Ovary (tissue), 9 donors: ENCODE data around the gene INIP. TPM values are rescaled to one million over a fixed set of nuclear protein-coding genes. Genes with fewer than 3 reads are reported as not detected.

ENCODE experiments used
- DNase-seq, 5 donors: peaks; one replicate each; pipeline ENCODE4 v3.0.0-alpha.2; 2019 to 2020
- H3K27ac ChIP-seq, 2 donors: fragments of 200-600 bp; one replicate each; pipeline versions ENCODE4 v1.5.1 to v1.8.0; 2019 to 2022
- H3K27me3 ChIP-seq: fragments of 200-600 bp; one replicate; pipeline ENCODE4 v1.8.0; 2022
- H3K36me3 ChIP-seq: fragments of 200-600 bp; sonication (generic); one replicate; pipeline ENCODE4 v1.5.1; 2019
- H3K4me1 ChIP-seq: one replicate; pipeline ENCODE4 v1.8.1; 2013; ENCODE audit warnings: mild to moderate bottlenecking, moderate library complexity; ENCODE audit not compliant: insufficient read depth
- H3K4me3 ChIP-seq: fragments of 200-600 bp; sonication (generic); one replicate; pipeline ENCODE4 v1.5.1; 2017
- H3K9me3 ChIP-seq, 2 donors: fragments of 200-600 bp in 1 of 2; sonication (generic) in 1 of 2; one replicate each; pipeline versions ENCODE4 v1.5.1 to v1.8.1; 2013 to 2019; ENCODE audit warnings: mild to moderate bottlenecking in 1 of 2, moderate library complexity in 1 of 2
- EP300 ChIP-seq: sonication (generic); formaldehyde crosslinking; IDR thresholded peaks from one replicate; pipeline ENCODE4 v1.6.1; 2017; ENCODE audit warnings: antibody characterized with exemption
- POLR2A ChIP-seq: fragments of 450-650 bp; IDR thresholded peaks from one replicate; pipeline ENCODE4 v1.6.1; 2017; ENCODE audit warnings: antibody characterized with exemption, mild to moderate bottlenecking, moderate library complexity
- WGBS, 3 donors: extraction: QIAGEN DNeasy Blood & Tissue Kit in 1 of 3; methylation state at CpG; one replicate each; pipeline versions ENCODE4 v1.1.5 to v1.1.7; 2013 to 2017; 5-methylcytosine and 5-hydroxymethylcytosine counted together
- intact Hi-C, 4 donors: fragments of 100-400 bp; cut with DNase I; formaldehyde crosslinking; loops; one replicate each; pipeline versions ENCODE4 v1.11.0 to v1.15.1; 2022 to 2023
- polyA plus RNA-seq, 2 donors: library from polyadenylated mRNA; stranded (reverse); fragments of 200-250 nt in 1 of 2; fragments of 350-450 nt in 1 of 2; fragmentation: Illumina TruSeq in 1 of 2; extraction: RNeasy Lipid Tissue Mini Kit (QIAGEN cat#74804) in 1 of 2; gene quantifications; one replicate each; pipeline ENCODE4 v1.2.3, GENCODE V29; 2013 to 2014
- total RNA-seq, 7 donors: library from RNA; depleted of rRNA in 2 of 7; stranded (reverse); fragments of >200 nt in 2 of 7; fragmentation: NEBNext Ultra II Directional in 3 of 7; extraction: Animal tissue kit (Norgen Biotek cat#: 25700) in 3 of 7; gene quantifications; one replicate each; pipeline versions ENCODE4 v1.1.0 to v1.2.4, GENCODE V29; 2016 to 2023
- TF ChIP-seq, protein P1 (sequence below), 3 donors: fragments of 450-650 bp in 2 of 3; fragments of 200-600 bp in 1 of 3; IDR thresholded peaks; one replicate each; pipeline versions ENCODE4 v1.5.1 to v1.8.0; 2016 to 2022; ENCODE audit warnings: antibody characterized with exemption in 3 of 3, mild to moderate bottlenecking in 1 of 3
- donor health status: DM: no; HTN: no; CAD: no; lungs with moderate emphysema.
- donor health status: DM: no; HTN: no; CAD: no.
- donor health status: Bipolar disorder and iron deficiency.
- donor health status: DM: yes; HTN: yes; CAD: no.
- donor health status: DM: no; HTN: no; CAD: no.
- donor health status: DM: yes; HTN: yes; CAD: no.

Gene INIP
- total and polyA plus RNA-seq, 9 donors, result 7.4 to 26.3 (median 19.4) TPM

DNA sequence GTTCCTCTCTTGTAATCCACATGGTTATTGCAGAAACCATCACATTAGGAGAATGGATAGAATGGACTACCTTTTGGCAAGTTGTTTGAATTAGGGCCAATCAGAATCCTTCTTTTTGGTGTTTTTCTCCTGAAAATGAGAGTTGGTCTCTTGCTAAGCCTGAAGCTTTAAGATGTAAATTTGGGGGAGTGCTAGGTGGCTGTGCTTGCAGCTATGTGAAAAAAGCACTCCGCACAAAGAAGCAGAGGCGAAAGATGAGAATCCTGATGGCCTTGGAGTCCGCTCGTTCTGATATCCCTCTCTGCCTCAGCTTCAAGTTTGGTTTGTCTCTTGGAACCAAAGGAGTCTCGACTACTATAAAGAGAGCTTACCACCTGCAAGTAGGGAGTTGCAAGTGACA, 63.6 kb downstream of the INIP start:
- Histone ChIP-seq H3K36me3 (no peaks in the 10 kb centered on the region), H3K27ac (peak overlapping the region in 1 of 2 donors; percentile 44), H3K4me1 (peaks cover 10% of the 10 kb centered on the region), H3K27me3 (no peaks in the 10 kb centered on the region), H3K4me3 (no peak overlapping the region), H3K9me3 (no peaks in the 10 kb centered on the region)
- intact Hi-C loops, result no loop called here
- WGBS, 3 donors, result 44 to 61% (median 56%) methylated on average over 5 of the region's 5 CpGs
- no peak for DNase-seq
- TF ChIP-seq, protein P1, sequence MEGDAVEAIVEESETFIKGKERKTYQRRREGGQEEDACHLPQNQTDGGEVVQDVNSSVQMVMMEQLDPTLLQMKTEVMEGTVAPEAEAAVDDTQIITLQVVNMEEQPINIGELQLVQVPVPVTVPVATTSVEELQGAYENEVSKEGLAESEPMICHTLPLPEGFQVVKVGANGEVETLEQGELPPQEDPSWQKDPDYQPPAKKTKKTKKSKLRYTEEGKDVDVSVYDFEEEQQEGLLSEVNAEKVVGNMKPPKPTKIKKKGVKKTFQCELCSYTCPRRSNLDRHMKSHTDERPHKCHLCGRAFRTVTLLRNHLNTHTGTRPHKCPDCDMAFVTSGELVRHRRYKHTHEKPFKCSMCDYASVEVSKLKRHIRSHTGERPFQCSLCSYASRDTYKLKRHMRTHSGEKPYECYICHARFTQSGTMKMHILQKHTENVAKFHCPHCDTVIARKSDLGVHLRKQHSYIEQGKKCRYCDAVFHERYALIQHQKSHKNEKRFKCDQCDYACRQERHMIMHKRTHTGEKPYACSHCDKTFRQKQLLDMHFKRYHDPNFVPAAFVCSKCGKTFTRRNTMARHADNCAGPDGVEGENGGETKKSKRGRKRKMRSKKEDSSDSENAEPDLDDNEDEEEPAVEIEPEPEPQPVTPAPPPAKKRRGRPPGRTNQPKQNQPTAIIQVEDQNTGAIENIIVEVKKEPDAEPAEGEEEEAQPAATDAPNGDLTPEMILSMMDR (IDR thresholded peaks at IDR 0.05), result no peak
- TF ChIP-seq POLR2A, result no peak
- TF ChIP-seq EP300, result no peak

DNA sequence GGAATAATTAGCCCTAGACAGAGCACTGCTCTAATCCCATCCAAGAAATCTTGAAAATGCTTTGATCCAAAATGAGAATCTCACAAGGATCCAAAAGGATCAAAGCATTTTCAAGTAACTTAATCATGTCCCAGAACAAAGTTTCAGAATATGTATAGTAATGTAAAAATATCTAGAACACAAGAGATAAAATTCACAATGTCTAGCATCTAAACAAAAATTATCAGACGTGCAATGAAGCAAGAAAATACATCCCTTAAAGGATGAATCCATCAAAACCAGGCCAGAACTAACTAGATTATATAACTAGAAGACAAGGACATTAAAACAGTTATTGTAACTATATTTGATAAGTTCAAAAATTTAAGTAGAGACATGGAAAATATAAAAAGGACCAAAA, 69.3 kb downstream of the INIP start:
- Histone ChIP-seq H3K9me3 (no peaks in the 10 kb centered on the region), H3K27ac (no peak overlapping the region), H3K36me3 (no peaks in the 10 kb centered on the region), H3K27me3 (no peaks in the 10 kb centered on the region), H3K4me1 (peaks cover 4% of the 10 kb centered on the region), H3K4me3 (no peak overlapping the region)
- DNase-seq, result no peak
- WGBS, 3 donors, result 96% methylated on average over 1 of the region's 1 CpG
- TF ChIP-seq EP300, result no peak
- TF ChIP-seq POLR2A, result no peak
- TF ChIP-seq, protein P1 (IDR thresholded peaks at IDR 0.05), result no peak
- intact Hi-C loops, result no loop called here

- Histone ChIP-seq H3K36me3 (no peaks in the 10 kb centered on the region), H3K9me3 (no peaks in the 10 kb centered on the region), H3K4me1 (no peaks in the 10 kb centered on the region), H3K27ac (no peak overlapping the region), H3K4me3 (no peak overlapping the region), H3K27me3 (no peaks in the 10 kb centered on the region)
- DNase-seq, result no peak
- intact Hi-C loops, result no loop called here
- TF ChIP-seq, protein P1 (IDR thresholded peaks at IDR 0.05), result no peak
- no peak for TF ChIP-seq EP300
- no peak for TF ChIP-seq POLR2A
- 94 to 100% (median 96%) methylated on average over 3 of the region's 3 CpGs for WGBS, 3 donors
Observed at GRCh38 chr9:112647596-112647995, 70.3 kb downstream of the INIP start.

DNA sequence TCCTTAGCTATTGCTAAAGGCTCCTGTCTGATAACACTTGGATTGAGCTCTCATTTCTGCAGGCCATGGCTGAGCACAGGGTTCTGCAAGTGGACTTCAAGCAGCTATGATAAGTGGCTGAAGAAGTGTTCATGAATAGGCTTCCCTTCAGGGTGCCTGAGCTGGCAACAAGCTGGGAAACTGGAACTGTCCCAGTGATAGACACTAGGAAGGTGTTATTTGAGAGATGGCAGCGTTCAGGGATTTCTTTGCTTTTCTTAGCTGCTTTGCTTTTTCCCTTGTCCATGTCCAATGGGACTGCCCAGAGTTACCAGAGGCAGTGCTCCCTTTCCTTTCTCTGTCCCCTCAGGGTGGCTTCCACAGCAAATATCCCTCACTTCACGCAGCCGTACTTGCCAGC, 75.8 kb downstream of the INIP start:
- WGBS, 3 donors, result 93 to 99% (median 95%) methylated on average over 3 of the region's 3 CpGs
- Histone ChIP-seq H3K4me3 (no peak overlapping the region), H3K9me3 (no peaks in the 10 kb centered on the region), H3K27me3 (no peaks in the 10 kb centered on the region), H3K36me3 (no peaks in the 10 kb centered on the region), H3K4me1 (no peaks in the 10 kb centered on the region), H3K27ac (no peak overlapping the region)
- TF ChIP-seq EP300 (no peak), POLR2A (no peak)
- TF ChIP-seq, protein P1 (IDR thresholded peaks at IDR 0.05), result no peak
- intact Hi-C loops, result no loop called here
- DNase-seq, result no peak

- H3K27me3 ChIP-seq, result no peaks in the 10 kb centered on the region
- no peaks in the 10 kb centered on the region for H3K4me1 ChIP-seq
- H3K27ac ChIP-seq, result no peak overlapping the region
- no peak for TF ChIP-seq POLR2A
- TF ChIP-seq, protein P1 (IDR thresholded peaks at IDR 0.05), result no peak
- no peak for TF ChIP-seq EP300
- H3K4me3 ChIP-seq, result no peak overlapping the region
- no peaks in the 10 kb centered on the region for H3K36me3 ChIP-seq
- WGBS, 3 donors, result 98 to 99% (median 99%) methylated on average over 4 of the region's 4 CpGs
- no peaks in the 10 kb centered on the region for H3K9me3 ChIP-seq
- intact Hi-C loops, result no loop called here
- DNase-seq, result no peak
Observed at GRCh38 chr9:112640311-112640710, 77.6 kb downstream of the INIP start.
